Islet of Langerhans (tissue), 1 donor: ENCODE results near the gene SEMA4G.
"Not testable (repeated sequence)": the region's sequence is repeated elsewhere in the genome, so short reads cannot be mapped to it uniquely, and the experiment has no call there.

Source experiments
- FAIRE-seq: peaks from one replicate; lab custom pipeline; 2011; peaks lifted over from hg19 to GRCh38; lab: Jason Lieb, UNC

Gene SEMA4G

DNA sequence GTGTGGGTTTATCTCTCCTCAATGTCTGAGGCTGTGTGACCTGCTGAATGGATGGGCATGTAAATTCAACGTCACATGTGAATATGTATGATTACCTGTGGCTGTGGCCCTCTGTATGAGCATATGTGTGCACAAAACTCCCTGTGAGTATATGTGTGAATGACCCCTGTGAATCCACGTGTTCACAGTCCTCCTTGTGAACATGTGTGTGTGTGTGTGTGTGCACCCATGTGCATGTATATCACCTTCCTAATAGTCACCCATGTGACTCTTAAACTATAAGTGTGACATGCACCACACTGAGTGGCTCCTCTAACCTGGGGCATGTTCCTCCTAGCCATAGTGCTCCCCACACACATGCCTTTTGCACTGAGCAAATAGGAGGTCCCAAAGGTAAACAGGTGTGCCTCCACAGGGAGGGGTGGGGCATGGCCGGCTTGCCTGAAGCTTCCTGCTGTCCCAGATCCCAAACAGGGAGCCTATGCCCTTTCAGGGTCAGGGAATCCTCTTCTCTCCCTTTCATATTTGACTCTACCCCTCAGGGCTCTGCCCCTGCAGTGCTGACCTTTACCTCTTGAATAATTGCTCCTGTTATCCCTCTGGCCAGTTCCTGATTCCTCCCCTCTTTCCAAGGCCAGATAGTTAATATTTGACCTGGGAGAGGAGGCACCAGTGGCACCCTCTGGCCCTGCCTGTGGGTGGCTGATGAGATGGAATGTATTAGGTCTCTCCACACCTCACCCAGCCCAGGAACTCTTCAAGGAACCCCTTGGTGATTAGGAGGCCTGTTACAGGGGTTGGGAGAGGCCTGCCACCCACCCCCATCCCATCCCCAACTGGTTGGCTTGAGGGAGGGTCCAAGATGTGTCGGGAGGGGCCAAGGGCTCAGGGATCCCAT is 1.9 kb downstream of the SEMA4G start:
- no peak for FAIRE-seq

DNA sequence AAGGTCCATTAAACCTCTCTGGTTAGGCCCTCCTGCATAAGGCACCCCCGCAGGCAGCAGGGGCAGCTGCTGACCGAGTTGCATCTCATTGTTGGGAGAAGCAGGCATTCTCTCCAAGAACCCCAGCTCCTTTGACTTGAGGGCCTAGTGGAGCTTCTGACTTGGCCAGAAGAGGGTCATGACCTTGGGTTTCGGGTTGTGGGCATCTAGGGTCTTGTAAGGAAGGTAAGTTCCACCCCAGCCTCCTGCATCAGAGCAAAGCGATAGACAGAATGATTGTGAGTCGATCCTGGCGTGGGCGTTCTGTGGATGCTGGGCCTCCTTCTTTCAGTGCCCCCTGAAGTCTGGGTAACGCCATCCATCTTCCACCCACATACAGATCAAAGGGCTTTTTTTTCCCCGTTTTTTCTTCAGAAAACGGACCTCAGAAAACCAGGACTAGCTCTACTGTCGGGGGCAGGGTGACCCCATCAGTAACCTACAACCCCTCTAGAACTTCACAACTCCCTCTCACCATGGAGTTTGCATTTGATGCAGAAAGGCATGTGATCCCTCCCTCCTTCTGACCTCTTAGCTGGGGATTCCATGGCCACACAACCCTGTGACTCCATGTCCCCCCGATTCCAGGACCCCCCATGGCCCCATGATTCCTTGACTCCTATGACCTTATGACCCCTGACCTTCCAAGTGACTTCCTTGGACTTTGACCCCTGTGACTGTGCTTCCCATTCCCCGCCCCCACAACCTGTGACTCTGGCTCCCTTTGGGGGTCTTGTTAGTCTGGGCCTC is 3.0 kb downstream of the SEMA4G start:
- FAIRE-seq: no peak

DNA sequence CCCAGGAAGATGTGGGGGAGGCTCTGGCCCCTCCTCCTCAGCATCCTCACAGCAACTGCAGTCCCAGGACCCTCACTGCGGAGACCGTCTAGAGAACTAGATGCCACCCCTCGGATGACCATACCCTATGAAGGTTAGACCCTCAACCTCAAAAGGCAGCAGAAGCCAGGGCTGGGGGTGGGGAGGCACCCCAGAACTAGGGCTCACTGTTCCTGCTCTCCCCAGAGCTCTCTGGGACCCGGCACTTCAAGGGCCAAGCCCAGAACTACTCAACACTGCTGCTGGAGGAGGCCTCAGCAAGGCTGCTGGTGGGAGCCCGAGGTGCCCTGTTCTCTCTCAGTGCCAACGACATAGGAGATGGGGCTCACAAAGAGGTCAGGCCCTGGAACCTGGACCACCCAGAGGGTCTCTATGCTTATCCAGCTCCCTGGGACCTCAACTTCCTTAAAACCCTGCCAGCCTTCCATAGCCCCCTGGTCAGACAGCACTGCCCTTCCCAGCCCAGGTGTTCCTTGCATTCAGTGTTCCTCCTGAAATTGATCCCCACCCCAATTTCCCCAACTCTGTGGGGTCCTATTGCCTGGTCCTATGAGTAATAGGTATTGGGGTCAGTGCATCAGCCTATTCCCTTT is 3.7 kb downstream of the SEMA4G start:
- no peak for FAIRE-seq

DNA sequence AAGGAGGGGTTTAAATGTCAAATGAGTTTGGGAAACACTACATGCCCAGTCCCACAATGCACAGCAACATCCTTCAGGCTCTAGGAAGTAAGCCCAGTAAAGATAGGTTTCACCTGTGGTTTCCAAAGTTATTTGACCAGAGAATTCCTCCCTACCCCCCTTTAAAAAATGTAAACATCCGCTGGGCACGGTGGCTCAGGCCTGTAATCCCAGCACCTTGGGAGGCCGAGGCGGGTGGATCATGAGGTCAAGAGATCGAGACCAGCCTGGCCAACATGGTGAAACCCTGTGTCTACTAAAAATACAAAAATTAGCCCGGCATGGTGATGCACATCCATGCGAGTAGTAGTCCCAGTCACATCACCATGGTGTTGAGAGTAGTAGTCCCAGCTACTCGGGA is 6.1 kb downstream of the SEMA4G start:
- FAIRE-seq: not testable (repeated sequence)

DNA sequence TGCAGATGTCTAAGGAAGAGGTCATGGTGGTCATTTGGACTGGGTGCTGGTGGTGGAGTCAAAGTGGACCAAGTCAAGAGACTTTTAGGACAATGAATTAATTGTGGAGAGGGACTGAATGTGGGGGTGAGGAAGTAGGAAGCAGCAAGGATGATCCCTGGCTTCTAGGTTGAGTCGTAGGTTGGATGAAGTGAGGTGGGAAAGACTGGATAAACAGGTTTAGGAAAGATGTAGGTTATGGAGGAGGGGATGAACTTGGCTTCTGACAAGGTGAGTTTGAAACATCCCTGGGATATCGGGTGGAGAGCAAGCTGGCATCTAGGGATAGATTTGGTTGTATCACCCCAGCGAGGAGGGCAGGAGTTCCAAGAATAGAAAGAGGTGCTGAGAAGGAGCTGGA is 7.6 kb downstream of the SEMA4G start:
- no peak for FAIRE-seq

- FAIRE-seq: no peak
These were observed 8.1 kb downstream of the SEMA4G start for GRCh38 chr10:100977436-100977835.

- FAIRE-seq: no peak
These were observed 9.0 kb downstream of the SEMA4G start for GRCh38 chr10:100978121-100978900.

DNA sequence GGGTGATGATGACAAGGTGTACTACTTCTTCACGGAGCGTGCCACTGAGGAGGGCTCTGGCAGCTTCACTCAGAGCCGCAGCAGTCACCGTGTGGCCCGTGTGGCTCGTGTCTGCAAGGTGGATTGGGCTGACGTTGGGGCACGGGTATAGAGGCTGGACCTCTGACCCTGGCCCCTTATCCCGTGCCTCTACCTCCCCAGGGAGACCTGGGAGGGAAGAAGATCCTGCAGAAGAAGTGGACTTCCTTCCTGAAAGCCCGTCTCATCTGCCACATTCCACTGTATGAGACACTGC is 9.5 kb downstream of the SEMA4G start:
- no peak for FAIRE-seq

GRCh38 chr10:100979791-100980272 is 10.5 kb downstream of the SEMA4G start:
- FAIRE-seq: no peak

DNA sequence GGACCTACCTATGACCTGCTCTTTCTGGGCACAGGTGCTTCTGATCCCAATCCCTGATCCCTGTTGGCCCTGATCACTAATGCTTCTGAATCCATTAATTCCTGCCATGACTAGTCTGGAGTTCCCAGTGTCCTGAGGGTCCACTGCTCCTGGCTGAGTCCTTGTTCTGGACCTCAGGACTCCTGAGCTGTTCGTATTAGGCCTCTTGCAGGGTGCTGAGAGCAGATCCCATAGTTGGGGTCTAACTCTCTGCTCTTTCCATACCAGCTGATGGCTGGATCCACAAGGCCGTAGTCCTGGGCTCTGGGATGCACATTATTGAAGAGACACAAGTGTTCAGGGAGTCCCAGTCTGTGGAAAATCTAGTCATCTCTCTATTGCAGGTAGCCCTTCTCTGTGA is 11.0 kb downstream of the SEMA4G start:
- no peak for FAIRE-seq

DNA sequence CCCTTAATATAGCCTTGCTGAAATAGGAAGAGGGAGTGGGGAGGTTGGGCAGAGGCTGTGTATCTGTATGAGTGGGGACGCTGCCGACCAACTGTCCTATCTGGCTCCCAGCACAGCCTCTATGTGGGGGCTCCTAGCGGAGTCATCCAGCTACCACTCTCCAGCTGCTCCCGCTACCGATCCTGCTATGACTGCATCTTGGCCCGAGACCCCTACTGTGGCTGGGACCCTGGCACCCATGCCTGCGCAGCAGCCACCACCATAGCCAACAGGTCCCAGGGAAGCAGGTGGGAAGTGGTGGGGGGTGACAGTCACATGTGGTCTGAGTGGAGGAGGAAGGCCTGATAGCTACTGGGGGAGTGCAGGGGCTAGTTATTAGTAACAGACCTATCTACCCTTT is 11.4 kb downstream of the SEMA4G start:
- no peak for FAIRE-seq

GRCh38 chr10:100981178-100981772 is 12.0 kb downstream of the SEMA4G start:
- FAIRE-seq: no peak

DNA sequence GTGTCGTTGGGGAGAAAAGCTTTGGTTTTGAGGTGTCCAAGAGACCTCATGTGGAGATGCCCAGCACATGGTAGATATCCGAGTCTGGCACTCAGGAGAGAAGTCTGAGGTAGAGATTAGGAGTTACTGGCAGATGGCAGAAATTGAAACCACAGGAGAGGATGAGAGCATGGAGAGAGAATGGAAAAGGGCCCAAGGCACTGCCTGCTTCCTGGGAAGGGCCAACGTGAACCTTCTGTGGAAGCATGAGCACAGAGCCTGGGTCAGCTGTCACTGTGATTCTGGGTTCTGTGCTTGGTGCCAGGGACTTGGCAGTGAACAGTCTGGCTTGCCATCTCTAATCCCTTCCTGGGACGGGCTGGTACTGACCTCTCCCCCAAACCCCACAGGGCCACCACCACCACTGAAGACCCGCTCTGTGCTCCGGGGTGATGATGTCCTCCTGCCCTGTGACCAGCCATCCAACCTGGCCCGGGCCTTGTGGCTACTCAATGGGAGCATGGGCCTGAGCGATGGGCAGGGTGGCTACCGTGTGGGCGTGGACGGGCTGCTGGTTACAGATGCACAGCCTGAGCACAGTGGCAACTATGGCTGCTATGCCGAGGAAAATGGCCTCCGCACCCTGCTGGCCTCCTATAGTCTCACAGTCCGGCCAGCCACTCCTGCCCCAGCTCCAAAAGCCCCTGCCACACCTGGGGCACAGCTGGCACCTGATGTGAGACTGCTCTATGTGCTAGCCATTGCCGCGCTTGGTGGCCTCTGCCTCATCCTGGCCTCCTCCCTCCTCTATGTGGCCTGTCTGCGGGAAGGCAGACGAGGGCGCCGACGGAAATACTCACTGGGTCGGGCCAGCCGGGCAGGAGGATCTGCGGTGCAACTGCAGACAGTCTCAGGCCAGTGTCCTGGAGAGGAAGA is 13.9 kb downstream of the SEMA4G start:
- no peak for FAIRE-seq

- no peak for FAIRE-seq
These were observed 14.8 kb downstream of the SEMA4G start for GRCh38 chr10:100983868-100984671.

- no peak for FAIRE-seq
These were observed 15.4 kb downstream of the SEMA4G start for GRCh38 chr10:100984672-100985177.

- FAIRE-seq: no peak
These were observed 16.0 kb downstream of the SEMA4G start for GRCh38 chr10:100985336-100985735.

GRCh38 chr10:100986623-100986951 is 17.3 kb downstream of the SEMA4G start:
- FAIRE-seq: no peak

DNA sequence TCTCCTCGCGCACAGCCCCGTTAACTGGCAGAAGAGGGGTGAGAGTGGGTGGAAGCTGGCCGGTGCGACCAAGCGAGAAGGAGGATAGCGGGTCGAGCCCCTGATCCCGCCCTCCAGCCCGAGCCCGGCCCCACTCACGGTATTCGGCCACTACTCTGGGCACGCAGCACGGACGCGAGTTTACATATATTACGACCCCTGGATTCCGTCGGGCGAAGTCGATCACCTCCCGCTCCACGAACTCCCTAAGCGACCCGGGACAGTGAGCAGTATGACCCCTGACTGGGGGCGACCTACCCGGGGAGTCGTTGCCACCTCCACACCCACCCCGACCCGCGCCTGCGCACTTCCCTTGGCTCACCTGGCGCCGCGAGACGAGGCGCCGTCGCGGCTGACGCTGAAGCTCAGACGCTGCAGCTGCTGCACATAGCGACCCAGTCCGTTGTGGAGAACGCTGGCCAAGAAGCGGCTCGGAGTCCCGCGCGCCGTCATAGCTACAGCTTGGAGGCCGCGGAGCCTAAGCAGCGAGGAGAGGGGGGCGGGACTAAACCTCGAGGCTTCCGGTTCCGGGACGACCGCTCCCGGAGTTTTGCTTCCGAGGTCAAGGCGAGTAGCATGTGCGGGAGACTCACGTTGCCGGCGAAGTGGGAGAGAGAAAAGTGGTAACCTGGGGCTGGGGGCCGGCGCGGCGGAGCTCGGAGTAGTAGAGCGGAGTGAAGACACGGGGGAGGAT is 17.8 kb downstream of the SEMA4G start, which contains the start of the genes MRPL43 and TWNK:
MRPL43 (minus strand) TSS at position 546 of the 733 bp plus-strand sequence; CDS start at position 492, 54 bp downstream.
TWNK (plus strand) TSS at position 592 of the 733 bp plus-strand sequence. CDS start 668 bp downstream, outside the sequence.
- no peak for FAIRE-seq

GRCh38 chr10:100987685-100988049 is 18.4 kb downstream of the SEMA4G start:
- FAIRE-seq: no peak
